ENCODE results near the gene LGSN.
"Not testable (repeated sequence)": the region's sequence is repeated elsewhere in the genome, so short reads cannot be mapped to it uniquely, and the experiment has no call there.

LGSN gene

GRCh38 chr6:63319939-63320338, at the start of gene LGSN:
Gene LGSN, minus strand, starts transcription at chr6:63319983. Its CDS starts 40 bp downstream, at chr6:63319943.
- DNase-seq (ENCODE audit: extremely low read depth in 1 of 2, low read depth in 1 of 2) = no peak

GRCh38 chr6:63368347-63368746, 48.6 kb upstream of the LGSN start:
- DNase-seq (ENCODE audit: extremely low read depth in 1 of 2, low read depth in 1 of 2) = no peak

GRCh38 chr6:63362500-63363120, 42.8 kb upstream of the LGSN start:
- DNase-seq (ENCODE audit: extremely low read depth in 1 of 2, low read depth in 1 of 2) = not testable (repeated sequence)

- not testable (repeated sequence) for DNase-seq (ENCODE audit: extremely low read depth in 1 of 2, low read depth in 1 of 2)
These were observed 37.6 kb upstream of the LGSN start for GRCh38 chr6:63357384-63357783.

GRCh38 chr6:63355632-63356031, 35.8 kb upstream of the LGSN start:
- DNase-seq (ENCODE audit: extremely low read depth in 1 of 2, low read depth in 1 of 2) = no peak

GRCh38 chr6:63353286-63353630, 33.5 kb upstream of the LGSN start:
- DNase-seq (ENCODE audit: extremely low read depth in 1 of 2, low read depth in 1 of 2) = no peak

- no peak for DNase-seq (ENCODE audit: extremely low read depth in 1 of 2, low read depth in 1 of 2)
These were observed 32.9 kb upstream of the LGSN start for GRCh38 chr6:63352544-63353285.

GRCh38 chr6:63352069-63352543, 32.3 kb upstream of the LGSN start:
- no peak for DNase-seq (ENCODE audit: extremely low read depth in 1 of 2, low read depth in 1 of 2)

- no peak for DNase-seq (ENCODE audit: extremely low read depth in 1 of 2, low read depth in 1 of 2)
These were observed 29.6 kb upstream of the LGSN start for GRCh38 chr6:63349401-63349800.

GRCh38 chr6:63348836-63349235, 29.1 kb upstream of the LGSN start:
- DNase-seq (ENCODE audit: extremely low read depth in 1 of 2, low read depth in 1 of 2) = no peak

GRCh38 chr6:63347599-63347998, 27.8 kb upstream of the LGSN start:
- DNase-seq (ENCODE audit: extremely low read depth in 1 of 2, low read depth in 1 of 2) = no peak

GRCh38 chr6:63346217-63346835, 26.5 kb upstream of the LGSN start:
- DNase-seq (ENCODE audit: extremely low read depth in 1 of 2, low read depth in 1 of 2) = no peak

GRCh38 chr6:63340351-63340750, 20.6 kb upstream of the LGSN start:
- no peak for DNase-seq (ENCODE audit: extremely low read depth in 1 of 2, low read depth in 1 of 2)

- not testable (repeated sequence) for DNase-seq (ENCODE audit: extremely low read depth in 1 of 2, low read depth in 1 of 2)
These were observed 14.9 kb upstream of the LGSN start for GRCh38 chr6:63334652-63335051.

GRCh38 chr6:63333440-63333839, 13.7 kb upstream of the LGSN start:
- DNase-seq (ENCODE audit: extremely low read depth in 1 of 2, low read depth in 1 of 2) = no peak

- DNase-seq (ENCODE audit: extremely low read depth in 1 of 2, low read depth in 1 of 2) = not testable (repeated sequence)
These were observed 6.8 kb upstream of the LGSN start for GRCh38 chr6:63326630-63327029.

- DNase-seq (ENCODE audit: extremely low read depth in 1 of 2, low read depth in 1 of 2) = no peak
These were observed 3.2 kb upstream of the LGSN start for GRCh38 chr6:63322981-63323380.

- no peak for DNase-seq (ENCODE audit: extremely low read depth in 1 of 2, low read depth in 1 of 2)
These were observed 2.0 kb upstream of the LGSN start for GRCh38 chr6:63321821-63322220.

- no peak for DNase-seq (ENCODE audit: extremely low read depth in 1 of 2, low read depth in 1 of 2)
These were observed 2.1 kb downstream of the LGSN start for GRCh38 chr6:63317641-63318040.

- no peak for DNase-seq (ENCODE audit: extremely low read depth in 1 of 2, low read depth in 1 of 2)
These were observed 3.7 kb downstream of the LGSN start for GRCh38 chr6:63316113-63316512.

GRCh38 chr6:63313111-63313510, 6.7 kb downstream of the LGSN start:
- no peak for DNase-seq (ENCODE audit: extremely low read depth in 1 of 2, low read depth in 1 of 2)
